GM18873 (cell line): Measurements from ENCODE around the gene SBK2.
"Not testable (repeated sequence)": the region's sequence is repeated elsewhere in the genome, so short reads cannot be mapped to it uniquely, and the experiment has no call there.

Experiments
- ATAC-seq: cut with Tn5 transposase; IDR thresholded peaks from one replicate; pipeline ENCODE4 v1.9.1; 2021; ENCODE audit warnings: mild to moderate bottlenecking, moderate library complexity, moderate number of reproducible peaks; ENCODE audit not compliant: unreplicated experiment, low FRiP score

SBK2 gene

GRCh38 chr19:55537741-55538111, 793 bp upstream of the SBK2 start:
- ATAC-seq, result no peak

DNA sequence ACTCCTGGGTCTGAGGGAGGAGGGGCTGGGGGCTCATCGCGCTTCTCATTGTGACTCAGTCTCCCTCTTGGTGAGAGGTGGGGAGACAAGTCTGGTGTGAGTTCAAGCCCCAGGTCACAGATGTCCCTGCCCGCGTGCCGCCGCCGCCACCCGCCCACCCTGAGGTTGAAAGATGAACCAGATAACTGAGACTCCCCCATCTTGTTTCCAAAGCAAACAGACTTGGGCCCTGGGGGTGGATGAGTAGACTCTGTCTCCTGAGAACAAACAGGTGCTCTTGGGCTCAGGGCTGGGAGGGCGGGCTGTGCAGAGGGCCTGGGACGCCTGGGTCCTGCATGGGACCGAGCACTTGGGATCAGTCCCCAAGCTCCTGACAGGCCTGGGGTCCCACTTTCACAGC, 567 bp downstream of the SBK2 start:
- no peak for ATAC-seq

DNA sequence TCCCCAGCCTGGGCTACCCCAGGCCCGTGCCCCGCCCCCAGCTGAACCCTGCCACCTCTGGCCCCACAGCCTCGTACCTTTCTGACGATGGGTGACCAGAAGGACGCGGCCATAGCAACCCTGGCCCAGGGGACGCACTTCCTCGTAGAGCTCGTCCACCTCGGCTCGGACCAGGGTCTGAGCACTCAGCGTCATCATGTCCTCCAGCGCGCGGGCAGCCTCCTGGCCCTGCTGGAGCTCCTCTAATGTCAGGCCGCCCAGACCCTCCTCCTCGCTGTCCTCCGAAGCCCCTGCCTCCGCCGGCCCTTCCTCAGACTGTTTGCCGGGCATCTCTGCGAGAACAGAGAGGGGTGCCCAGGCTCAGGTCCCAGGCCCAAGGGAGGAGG, 975 bp downstream of the SBK2 start:
- ATAC-seq, result no peak

DNA sequence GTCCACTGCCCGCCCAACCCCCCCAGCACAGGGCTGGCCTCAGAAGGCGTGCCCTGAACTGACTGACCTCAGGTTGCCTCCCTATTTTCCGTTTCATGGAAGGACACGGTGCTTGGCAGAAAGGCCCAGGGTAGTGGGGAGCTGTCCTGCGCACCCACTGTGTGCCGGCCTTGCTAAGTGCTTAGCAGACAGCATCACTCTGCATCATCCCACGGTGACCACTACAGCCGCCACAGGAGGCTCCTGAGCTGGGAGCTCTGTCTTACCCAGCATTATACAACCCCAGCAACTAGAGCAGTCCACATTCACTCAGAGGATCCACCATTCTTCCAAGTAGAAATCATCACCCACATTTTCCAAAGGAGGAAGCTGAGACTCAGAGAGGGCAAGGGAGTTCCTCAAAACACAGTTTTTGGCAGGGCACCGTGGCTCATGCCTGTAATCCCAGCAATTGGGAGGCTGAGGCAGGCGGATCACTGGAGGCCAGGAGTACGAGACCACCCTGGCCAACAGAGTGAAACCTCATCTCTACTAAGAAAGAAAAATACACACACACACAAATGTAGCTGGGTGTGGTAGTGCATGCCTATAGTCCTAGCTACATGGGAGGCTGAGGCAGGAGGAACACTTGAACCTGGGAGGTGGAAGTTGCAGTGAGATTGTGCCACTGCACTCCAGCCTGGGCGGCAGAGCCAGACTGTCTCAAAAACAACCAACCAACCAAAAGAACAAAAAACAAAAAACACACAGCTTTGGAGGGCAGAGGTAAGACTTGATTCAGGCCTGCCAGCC, 1.6 kb downstream of the SBK2 start:
- no peak for ATAC-seq

- not testable (repeated sequence) for ATAC-seq
Measured at GRCh38 chr19:55534280-55534679, 2.7 kb downstream of the SBK2 start.

DNA sequence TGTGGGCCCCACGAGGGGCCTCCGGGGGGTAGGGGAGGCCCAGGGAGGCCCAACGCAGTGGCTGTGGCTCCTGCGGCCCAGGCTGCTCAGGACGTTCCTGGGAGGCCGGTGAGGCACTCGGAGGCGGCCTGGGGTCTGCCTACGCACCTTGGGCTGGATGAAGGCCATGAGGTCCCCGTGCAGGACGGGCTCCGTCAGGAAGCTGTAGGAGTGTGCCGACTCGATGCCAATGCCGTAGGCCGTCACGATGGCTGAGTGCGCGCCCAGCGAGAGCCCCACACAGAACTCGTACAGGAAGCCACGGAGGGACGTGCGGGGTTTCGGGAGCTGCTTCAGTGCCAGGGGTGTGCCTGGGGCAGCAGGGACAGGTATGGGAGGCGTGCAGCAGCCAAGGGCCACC, 5.9 kb downstream of the SBK2 start:
- ATAC-seq, result no peak

DNA sequence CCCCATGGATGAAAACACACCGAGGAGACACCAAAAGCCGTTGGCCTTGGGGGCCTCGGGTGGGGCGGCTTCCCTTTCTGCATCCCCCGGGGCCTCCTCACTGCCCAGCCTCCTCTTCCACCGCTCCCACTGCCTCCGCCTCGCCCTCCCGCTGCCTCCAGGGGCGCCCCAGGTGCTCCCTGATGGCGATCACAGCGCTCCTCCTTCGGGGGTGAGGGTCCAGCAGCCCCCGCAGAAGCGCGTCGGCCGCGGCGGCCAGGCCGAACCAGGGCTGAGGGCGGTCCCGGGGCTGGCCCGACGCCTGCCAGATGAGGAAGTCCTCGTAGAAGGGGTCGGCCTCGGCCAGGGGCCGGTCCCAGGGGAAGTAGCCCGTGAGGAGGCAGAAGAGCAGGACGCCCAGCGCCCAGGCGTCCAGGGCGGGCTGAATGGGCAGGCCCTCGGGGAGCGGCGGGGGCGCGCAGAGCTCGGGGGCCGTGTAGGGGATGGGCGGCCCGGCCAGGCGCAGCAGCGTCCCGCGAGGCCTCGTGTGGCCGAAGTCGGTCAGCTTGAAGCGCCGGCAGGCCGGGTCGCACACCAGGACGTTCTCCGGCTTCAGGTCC, 7.2 kb downstream of the SBK2 start:
- no peak for ATAC-seq

- ATAC-seq, result no peak
Measured at GRCh38 chr19:55528030-55528803, 8.7 kb downstream of the SBK2 start.

DNA sequence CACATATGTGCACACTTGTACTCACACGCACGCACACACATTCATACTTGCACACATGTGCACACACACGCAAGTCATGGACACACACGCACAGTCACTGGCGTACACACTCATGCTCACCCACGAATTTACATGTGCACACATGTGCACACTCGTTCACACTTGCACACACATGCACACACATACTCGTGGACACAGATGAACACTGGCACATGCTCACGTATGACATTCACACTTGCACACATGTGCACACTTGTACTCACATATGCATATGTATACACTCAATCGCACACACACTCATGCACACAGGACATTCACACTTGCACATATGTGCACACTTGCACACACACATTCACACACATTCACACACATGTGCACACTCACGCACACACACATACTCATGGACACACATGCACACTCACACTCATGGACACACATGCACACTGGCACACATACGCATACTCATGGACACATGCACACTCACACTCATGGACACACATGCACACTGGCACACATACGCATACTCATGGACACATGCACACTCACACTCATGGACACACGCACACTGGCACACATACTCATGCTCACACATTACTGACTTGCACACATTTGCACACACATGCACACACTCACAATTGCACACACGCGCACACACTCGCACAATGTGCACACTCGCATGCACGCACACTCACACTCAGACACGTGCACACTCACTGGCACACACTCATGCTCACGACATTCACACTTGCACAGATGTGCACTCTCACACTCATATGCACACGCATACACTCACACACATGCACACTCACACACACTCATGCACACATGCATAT, 9.5 kb downstream of the SBK2 start:
- ATAC-seq, result no peak

DNA sequence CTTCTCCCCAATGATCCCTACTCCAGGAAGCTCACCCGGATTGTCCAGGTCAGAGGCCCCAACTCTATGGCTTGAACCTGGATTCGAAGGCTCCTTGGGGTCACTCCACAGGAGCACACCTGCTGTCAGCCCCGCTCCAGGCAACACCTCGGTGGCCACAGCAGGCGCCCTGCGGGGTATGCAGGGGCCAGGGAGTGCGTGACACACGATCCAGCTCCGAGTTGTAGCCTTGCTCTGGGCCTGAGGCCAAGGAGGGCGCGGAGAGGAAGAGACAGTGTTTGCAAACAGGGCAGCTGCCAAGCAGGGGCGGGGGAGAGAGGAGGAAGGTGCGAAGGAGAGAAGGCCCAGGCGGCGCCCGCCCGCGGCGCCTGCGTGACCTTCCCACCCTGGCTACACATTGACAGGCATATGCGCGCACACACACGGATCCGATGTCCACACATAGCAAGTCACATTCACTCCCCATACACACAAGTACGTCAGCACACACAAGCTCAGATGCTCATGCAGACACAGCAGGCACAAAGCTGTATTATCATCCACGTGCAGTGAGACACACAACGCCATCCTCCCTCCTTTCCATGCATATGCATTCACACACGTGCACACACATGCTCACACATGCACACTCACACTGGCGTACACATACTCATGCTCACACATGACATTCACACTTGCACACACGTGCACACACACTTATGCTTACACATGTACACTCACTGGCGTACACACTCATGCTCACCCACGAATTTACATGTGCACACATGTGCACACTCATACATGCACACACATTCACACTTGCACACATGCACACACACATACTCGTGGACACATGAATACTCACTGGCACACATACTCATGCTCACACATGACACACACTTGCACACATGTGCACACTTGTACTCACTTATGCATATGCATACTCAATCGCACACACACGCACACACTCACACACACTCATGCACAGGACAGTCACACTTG, 10.4 kb downstream of the SBK2 start:
- no peak for ATAC-seq

- ATAC-seq, result no peak
Measured at GRCh38 chr19:55525289-55526101, 11.4 kb downstream of the SBK2 start.

DNA sequence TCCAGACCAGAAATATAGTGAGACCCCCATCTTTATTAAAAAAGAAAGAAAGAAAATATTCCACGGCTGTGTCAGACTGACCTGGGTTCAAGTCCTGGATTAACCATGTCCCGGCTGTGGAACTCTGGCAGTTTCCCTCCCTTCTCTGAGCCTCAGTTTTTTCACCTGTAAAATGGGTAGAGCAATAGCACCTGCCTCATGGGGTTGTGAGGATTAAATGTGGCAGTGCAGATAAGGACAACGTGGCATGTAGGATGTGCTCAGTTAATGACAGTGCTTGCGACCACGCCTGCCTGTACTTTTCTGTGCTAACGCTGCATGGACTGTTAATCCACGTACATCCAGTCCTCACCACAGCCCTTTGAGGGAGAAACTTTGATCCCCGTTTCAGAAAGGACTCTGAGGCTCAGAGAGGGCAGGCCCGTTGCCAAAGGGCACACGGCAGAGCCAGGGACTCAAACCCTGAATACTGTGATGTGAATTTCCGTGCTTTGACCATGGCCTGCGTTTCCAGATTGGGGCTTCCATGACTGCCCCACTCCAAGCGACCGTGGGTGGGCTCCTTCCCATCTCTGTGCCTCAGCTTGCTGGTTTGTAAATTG, 16.1 kb downstream of the SBK2 start:
- ATAC-seq, result no peak

GRCh38 chr19:55519451-55520311, 17.3 kb downstream of the SBK2 start:
- ATAC-seq, result no peak

- ATAC-seq, result peak; percentile 93
Measured at GRCh38 chr19:55516878-55517620, 19.9 kb downstream of the SBK2 start.

DNA sequence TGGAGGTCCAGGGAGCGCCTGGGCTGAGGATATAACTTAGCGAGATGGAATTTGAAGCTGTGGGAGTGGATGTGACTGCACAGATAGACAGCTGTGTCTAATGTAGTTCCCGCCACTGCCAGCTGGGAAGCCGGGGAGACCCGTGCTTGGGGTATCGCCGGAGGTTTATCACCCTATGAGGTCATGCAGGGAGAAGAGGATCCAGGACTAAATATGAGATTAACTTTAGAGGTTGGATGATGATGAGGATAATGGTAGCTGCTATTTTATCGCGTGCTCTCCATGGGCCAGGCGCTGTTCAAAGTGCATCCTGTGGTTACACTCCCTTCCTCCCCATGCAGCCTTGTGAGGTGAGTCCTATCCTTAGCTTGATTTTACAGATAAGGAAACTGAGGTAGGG, 28.8 kb downstream of the SBK2 start:
- ATAC-seq, result no peak

GRCh38 chr19:55504981-55505380, 32.0 kb downstream of the SBK2 start:
- no peak for ATAC-seq

- no peak for ATAC-seq
Measured at GRCh38 chr19:55504252-55504603, 32.7 kb downstream of the SBK2 start.
